TTC549 (cell line): ENCODE data around the gene SPATA31C1.
"Not testable (repeated sequence)": the region's sequence is repeated elsewhere in the genome, so short reads cannot be mapped to it uniquely, and the experiment has no call there.

Experiments used
- FAIRE-seq: peaks from 2 replicates; lab custom pipeline; 2012; peaks lifted over from hg19 to GRCh38; lab: Jason Lieb, UNC

SPATA31C1 gene

GRCh38 chr9:87886933-87887505, 30.7 kb upstream of the SPATA31C1 start:
- FAIRE-seq: no peak

DNA sequence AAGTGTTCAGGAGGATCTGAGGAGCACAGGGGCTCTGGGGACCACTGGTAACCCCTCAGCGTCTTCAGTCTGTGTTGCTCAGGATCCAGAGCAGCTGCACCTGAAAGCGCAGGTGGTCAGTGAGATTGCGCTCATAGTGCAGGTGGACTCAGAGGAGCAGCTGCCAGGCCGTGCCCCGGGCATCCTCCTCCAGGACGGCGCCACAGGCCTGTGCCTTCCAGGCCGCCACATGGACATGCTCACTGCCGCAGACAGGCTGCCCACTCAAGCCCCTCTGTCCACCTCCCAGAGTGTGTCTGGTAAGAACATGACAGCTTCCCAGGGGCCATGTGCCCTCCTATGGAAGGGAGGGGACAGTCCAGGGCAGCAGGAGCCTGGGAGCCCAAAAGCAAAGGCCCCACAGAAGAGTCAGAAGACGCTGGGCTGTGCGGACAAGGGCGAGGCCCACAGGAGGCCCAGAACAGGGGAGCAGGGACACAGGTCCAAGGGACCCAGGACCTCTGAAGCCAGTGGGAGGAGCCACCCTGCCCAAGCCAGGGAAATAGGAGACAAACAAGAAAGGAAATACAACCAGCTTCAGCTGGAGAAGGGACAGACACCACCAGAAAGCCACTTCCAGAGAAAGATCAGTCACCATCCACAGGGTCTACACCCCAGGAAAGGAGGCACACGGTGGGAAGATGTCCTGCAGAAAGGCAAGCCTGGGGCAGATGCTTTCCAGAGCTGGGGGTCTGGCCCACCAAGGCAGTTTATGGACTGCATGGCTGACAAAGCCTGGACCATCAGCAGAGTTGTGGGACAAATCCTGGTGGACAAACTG, 29.9 kb upstream of the SPATA31C1 start:
- no peak for FAIRE-seq

DNA sequence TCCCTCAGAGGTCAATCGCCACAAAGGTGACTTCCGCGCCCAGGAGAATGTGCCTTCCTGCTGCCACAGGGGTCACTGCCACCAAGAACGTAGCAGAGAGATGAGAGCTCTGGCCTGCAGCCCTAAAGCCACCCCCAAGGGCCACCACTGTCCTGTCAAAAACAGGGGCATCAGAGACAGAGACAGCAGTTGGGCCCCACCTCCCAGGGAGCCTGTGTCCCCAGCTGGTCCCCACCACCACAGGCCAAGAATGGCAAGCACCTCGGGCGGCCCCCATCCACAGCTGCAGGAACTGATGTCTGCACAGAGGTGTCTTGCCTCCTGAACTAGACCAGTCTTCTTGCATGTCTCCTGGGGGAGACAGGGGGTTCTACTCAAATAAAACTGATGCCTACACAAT, 29.3 kb upstream of the SPATA31C1 start:
- no peak for FAIRE-seq

- no peak for FAIRE-seq
Measured at GRCh38 chr9:87889065-87889881, 28.5 kb upstream of the SPATA31C1 start.

GRCh38 chr9:87889882-87890252, 27.9 kb upstream of the SPATA31C1 start:
- no peak for FAIRE-seq

DNA sequence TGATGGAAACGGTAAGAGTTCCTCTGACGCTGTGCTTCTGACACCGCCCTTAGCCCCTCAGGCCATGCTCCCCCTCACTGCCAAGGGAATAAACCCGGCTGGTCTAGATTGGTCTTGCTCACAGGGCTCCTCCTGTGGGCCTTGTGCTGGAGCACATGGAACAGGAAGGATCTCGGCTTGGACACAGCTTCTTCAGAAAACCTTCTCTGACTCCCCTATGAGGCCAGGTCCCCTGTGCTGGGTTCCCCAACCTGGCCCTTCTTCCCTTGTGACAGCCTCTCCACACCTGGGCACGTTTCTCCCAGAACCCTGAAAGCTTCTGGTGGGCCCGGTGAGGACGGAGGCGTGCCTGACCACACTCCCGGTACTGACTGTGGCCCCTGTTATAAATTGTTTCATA, 26.9 kb upstream of the SPATA31C1 start:
- no peak for FAIRE-seq

DNA sequence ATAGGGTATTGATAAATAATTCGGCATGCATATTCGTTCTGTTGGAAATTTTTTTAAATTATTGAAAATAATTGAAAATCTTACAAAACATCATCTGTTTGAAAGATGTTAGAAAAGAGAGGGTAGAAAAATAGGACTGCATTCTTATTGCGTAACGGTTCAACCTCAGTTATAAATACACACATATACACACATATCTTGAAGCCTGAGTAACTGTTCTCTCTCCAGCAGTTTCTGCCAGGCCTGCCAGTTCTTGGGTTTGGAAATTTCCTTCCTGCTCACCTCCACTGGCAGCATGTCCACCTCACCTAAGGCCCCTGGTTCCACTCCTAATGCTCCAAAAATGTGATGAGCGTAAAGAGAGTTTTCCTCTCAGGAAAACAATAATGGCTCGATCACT, 26.0 kb upstream of the SPATA31C1 start:
- FAIRE-seq: no peak

- no peak for FAIRE-seq
Measured at GRCh38 chr9:87892956-87893355, 24.8 kb upstream of the SPATA31C1 start.

GRCh38 chr9:87894998-87895625, 22.6 kb upstream of the SPATA31C1 start:
- no peak for FAIRE-seq

- no peak for FAIRE-seq
Measured at GRCh38 chr9:87896891-87897290, 20.9 kb upstream of the SPATA31C1 start.

GRCh38 chr9:87898151-87898550, 19.6 kb upstream of the SPATA31C1 start:
- FAIRE-seq: no peak

- not testable (repeated sequence) for FAIRE-seq
Measured at GRCh38 chr9:87902371-87902770, 15.4 kb upstream of the SPATA31C1 start.

DNA sequence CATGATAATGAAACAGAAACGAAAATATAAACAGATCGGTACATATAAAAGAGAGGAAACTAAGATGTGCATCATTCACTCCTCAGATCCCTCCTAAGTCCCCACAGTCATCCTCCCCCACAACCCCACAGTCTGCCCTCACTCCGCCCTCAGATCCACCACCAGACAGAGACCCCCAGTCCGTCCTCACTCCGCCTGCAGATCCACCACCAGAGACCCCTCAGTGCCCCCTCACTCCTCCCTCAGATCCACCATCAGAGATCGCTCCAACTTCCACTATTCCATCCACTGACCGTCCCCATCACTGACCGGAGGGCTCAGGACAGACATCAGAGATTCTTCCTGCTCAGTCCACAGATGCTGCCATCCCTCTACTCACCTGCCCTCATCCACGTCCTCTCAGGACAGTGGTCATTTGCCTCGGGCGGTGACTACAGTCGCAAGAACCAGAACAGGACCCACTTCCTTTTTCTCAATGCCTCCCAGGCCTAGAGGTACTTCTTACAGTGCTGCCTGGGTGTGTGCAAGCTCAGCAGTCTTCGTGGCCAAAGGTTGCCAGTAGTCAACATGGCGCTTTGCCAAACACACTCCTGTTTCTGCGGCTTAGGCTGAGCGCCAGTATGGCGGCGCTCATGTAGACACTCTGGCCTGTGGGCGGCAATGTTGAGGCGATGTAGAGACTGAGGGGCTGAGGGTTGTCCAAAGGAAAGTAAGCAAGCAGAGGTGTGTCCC, 8.3 kb upstream of the SPATA31C1 start:
- no peak for FAIRE-seq

- FAIRE-seq: no peak
Measured at GRCh38 chr9:87910821-87911220, 6.9 kb upstream of the SPATA31C1 start.

GRCh38 chr9:87919013-87919412, 1.3 kb downstream of the SPATA31C1 start:
- not testable (repeated sequence) for FAIRE-seq

DNA sequence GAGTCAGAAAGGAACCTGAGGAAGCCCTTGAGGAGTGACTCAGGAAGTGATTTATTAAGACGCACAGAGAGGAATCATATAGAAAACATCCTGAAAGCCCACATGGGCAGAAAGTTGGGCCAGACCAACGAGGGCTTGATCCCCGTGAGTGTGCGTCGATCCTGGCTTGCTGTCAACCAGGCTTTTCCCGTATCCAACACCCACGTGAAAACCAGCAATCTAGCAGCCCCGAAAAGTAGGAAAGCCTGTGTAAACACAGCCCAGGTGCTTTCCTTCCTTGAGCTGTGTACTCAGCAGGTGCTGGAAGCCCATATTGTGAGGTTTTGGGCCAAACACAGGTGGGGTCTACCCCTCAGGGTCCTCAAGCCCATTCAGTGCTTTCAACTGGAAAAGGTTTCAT, 3.8 kb downstream of the SPATA31C1 start:
- not testable (repeated sequence) for FAIRE-seq

GRCh38 chr9:87923012-87923411, 5.2 kb downstream of the SPATA31C1 start:
- FAIRE-seq: not testable (repeated sequence)

GRCh38 chr9:87924851-87925250, 7.1 kb downstream of the SPATA31C1 start:
- FAIRE-seq: not testable (repeated sequence)

DNA sequence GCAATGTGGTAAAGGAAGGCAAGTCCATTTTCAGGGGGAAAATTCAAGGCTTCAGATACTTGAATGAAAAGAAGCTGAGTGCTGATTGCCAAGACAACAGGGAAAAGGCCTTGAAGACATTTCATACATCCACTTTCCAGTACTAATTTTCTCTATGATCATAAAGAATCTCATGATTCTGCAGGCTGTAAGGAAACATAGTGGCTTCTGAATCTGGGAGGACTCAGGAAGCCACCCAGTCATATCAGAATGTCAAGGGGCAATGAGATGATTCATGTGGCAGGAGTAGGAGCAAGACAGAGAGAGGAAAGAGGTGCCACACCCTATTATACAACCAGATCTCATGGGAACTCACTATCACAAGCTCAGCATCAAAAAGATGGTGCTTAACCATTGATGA, 11.4 kb downstream of the SPATA31C1 start:
- FAIRE-seq: not testable (repeated sequence)

GRCh38 chr9:87934444-87934843, 16.7 kb downstream of the SPATA31C1 start:
- not testable (repeated sequence) for FAIRE-seq

GRCh38 chr9:87937352-87937751, 19.6 kb downstream of the SPATA31C1 start:
- not testable (repeated sequence) for FAIRE-seq

DNA sequence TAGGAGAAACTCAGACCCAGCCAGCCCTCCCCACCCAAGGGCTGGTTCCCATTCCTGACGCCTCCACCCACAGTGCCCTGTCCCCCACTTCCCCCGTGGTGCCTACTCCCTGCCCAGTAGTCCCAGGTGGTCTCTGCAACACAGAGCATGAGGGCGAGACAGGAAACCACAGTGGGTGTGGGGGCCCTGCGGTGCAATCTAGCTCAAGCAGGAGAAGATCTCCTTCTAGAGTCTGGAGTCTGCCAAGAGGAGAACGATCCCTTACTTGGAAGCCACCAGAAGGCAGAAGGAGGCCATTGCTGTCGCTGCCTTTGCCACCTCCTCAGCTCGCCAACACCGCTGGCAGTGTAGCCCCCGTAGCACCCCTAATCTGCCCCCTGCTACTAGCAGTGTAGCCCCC, 20.2 kb downstream of the SPATA31C1 start:
- FAIRE-seq: not testable (repeated sequence)
